ENCODE measurements around the gene ARHGEF28.
A peak's percentile ranks its signal among the peaks of the same experiment; 100 is the strongest.

The ARHGEF28 gene

DNA sequence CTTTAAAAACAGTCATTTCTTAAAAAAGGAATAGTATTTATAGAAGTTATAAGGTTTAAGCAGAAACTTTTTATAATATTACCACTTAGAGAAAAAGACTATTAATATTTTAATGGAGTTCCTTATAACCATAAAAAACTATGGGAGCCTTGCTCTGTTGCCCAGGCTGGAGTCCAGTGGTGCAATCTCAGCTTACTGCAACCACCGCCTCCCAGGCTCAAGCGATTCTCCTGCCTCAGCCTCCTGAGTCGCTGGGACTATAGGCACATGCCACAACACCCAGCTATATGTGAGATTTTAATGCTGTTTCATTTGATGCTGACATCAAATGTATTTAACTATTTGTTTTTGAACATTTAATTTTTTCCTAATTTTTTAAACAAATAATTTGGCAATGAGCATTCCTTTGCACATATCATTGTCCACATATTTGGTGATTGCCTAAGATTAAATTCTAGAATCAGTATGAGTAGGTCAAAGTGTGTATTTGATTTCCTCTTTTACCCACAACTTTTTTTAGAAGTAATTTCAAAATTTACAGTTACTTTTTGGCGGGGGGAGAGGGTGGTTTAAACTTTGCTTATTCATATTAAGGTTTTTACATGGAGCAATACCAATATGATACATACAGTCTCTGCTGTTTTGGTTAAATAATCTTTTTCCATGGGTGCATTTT, 235.5 kb downstream of the ARHGEF28 start:
- H3K9me3 Mint-ChIP-seq: no peaks in the 10 kb centered on the region

DNA sequence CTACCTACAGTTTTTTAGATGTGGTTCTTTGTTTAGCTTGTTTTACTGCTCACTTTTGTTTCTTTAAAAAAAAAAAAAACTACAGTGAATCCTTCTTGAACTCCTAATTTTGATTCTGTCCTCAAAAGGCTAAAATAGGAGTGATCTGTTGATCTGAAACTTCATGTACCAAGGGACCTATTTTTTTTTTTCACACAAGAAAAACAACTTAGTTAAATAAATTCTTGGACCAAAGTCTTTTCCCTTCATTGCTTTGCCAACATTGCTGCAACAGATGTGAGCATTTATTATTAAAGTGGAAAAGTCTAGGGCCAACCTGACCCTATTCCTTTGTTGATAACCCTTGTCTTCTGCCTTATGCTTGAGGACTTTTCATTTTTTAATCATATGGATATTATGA, 236.8 kb downstream of the ARHGEF28 start:
- no peak for DNase-seq (ENCODE audit: low spot score)
- no peak overlapping the region for H3K4me3 Mint-ChIP-seq
- H3K27ac Mint-ChIP-seq: no peak overlapping the region
- H3K4me1 Mint-ChIP-seq (ENCODE audit: low read depth): no peaks in the 10 kb centered on the region
- peaks cover 24% of the 10 kb centered on the region for H3K27me3 Mint-ChIP-seq (ENCODE audit: low read depth)
- H3K36me3 Mint-ChIP-seq (ENCODE audit: low read depth): no peaks in the 10 kb centered on the region
- H3K9me3 Mint-ChIP-seq: no peaks in the 10 kb centered on the region

More for the DNA sequence above, 235.5 kb downstream of the ARHGEF28 start:
- Mint-ChIP-seq H3K4me1 (ENCODE audit: low read depth) (no peaks in the 10 kb centered on the region), H3K36me3 (ENCODE audit: low read depth) (no peaks in the 10 kb centered on the region), H3K27me3 (ENCODE audit: low read depth) (peaks cover 22% of the 10 kb centered on the region), H3K27ac (no peak overlapping the region), H3K4me3 (no peak overlapping the region)
- DNase-seq (ENCODE audit: low spot score): no peak

DNA sequence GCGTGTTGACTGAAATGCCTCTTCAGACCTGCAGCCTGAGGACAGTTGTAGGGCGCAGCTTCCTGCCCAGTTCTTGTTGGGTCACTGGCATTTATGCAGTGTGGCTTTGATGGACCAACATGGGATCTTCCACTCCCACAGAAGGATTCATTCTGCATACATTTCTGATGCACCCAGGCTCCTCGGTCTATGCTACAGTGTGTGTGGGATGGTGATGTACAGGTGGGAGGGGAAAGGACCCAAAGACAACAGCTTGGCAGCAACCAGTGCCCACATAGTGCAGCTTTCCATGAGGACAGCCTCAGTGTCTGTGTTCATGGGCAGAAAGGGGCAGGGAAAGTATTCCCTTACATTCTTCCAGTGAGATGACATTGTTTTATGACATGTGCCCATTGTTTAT, 237.9 kb downstream of the ARHGEF28 start:
- no peaks in the 10 kb centered on the region for H3K9me3 Mint-ChIP-seq
- no peak overlapping the region for H3K4me3 Mint-ChIP-seq
- DNase-seq (ENCODE audit: low spot score): no peak
- no peaks in the 10 kb centered on the region for H3K36me3 Mint-ChIP-seq (ENCODE audit: low read depth)
- no peak overlapping the region for H3K27ac Mint-ChIP-seq
- H3K27me3 Mint-ChIP-seq (ENCODE audit: low read depth): peaks cover 23% of the 10 kb centered on the region
- no peaks in the 10 kb centered on the region for H3K4me1 Mint-ChIP-seq (ENCODE audit: low read depth)

DNA sequence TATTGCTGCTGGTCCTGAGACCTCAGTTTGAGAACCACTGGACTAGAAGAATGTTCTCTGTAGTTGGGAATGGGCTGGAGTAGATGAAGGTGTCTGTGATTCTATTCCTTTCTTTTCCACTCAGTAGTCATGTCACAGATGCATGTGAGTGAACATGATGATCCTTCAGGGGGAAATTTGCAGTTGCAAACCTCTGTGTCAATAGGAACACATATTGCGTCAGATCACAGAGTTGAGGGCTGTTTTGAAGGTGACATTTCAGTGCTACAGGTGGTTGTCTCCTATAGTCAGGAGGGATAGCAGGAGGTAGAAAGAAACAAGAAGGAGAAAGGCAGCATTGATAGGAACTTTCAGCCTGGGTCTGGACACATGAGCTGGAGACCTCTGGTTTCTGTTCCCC, 239.3 kb downstream of the ARHGEF28 start:
- H3K27ac Mint-ChIP-seq: no peak overlapping the region
- H3K4me1 Mint-ChIP-seq (ENCODE audit: low read depth): no peaks in the 10 kb centered on the region
- no peaks in the 10 kb centered on the region for H3K36me3 Mint-ChIP-seq (ENCODE audit: low read depth)
- H3K9me3 Mint-ChIP-seq: no peaks in the 10 kb centered on the region
- H3K27me3 Mint-ChIP-seq (ENCODE audit: low read depth): peaks cover 12% of the 10 kb centered on the region
- no peak overlapping the region for H3K4me3 Mint-ChIP-seq
- no peak for DNase-seq (ENCODE audit: low spot score)

DNA sequence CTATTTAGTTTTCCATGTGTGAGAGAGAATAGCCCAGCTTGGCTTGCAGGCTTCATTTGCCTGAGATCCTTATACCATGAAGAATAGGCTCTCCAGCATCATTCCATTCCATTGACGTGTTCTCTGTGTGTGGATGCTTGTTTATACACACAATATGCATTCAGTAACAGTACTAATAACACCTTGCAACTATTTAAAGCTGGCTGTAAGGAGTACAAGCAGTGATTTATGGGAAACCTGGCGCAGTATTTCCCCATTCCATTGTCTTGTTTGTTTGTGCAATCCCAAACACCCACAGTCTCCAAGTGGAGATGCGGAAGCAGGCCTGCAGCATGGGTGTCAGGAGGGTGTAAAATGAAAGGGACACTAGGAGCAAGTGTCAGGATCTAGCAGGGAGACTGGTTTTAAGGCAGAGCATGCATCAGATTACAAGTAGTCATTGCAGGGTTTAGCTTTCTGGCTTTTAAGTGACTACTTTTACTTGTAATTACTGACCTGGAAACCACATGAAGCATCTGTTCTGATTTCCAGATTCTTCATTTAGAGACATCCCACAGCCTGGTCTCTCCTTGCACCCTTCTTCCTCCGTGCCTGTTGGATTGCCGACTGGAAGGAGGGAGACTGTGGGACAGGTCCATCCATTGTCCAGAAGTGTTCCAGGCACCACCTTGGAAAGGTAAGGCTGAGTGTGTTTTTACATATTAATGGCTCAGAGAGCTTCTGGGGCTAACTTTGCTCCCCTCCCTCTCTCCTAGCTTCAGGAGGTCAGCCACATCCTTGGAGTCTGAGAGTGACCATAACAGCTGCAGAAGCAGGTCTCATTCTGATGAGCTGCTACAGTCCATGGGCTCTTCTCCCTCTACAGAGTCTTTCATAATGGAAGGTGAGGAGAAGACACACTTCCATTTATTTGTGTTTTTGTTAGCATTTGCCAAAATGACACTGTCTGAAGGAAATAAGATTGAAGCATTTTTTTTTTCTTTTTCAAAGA, 241.6 kb downstream of the ARHGEF28 start:
- H3K27ac Mint-ChIP-seq: no peak overlapping the region
- H3K27me3 Mint-ChIP-seq (ENCODE audit: low read depth): peaks cover 9% of the 10 kb centered on the region
- H3K36me3 Mint-ChIP-seq (ENCODE audit: low read depth): no peaks in the 10 kb centered on the region
- H3K4me1 Mint-ChIP-seq (ENCODE audit: low read depth): no peaks in the 10 kb centered on the region
- H3K4me3 Mint-ChIP-seq: no peak overlapping the region
- DNase-seq (ENCODE audit: low spot score): no peak
- no peaks in the 10 kb centered on the region for H3K9me3 Mint-ChIP-seq

DNA sequence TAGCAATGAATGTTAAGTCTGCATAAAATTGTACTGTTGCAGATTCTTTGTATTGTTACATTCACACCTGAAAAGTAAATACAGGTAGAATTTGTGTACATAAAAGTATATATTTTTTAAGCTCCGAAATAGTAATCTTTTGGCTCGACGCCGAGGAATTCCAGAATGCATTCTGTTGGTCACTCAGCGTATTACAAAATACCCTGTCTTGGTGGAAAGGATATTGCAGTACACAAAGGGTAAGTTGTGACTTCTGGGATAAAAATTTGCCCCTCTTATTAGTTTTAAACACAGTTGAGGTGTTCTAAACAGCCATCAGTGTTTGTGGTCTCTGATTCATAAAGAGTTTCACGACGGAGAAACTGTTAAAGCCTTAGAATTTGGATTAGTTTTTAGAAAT, 257.6 kb downstream of the ARHGEF28 start:
- Mint-ChIP-seq H3K27ac (no peak overlapping the region), H3K4me3 (no peak overlapping the region), H3K36me3 (ENCODE audit: low read depth) (no peaks in the 10 kb centered on the region), H3K9me3 (no peaks in the 10 kb centered on the region), H3K27me3 (ENCODE audit: low read depth) (peaks cover 21% of the 10 kb centered on the region), H3K4me1 (ENCODE audit: low read depth) (no peaks in the 10 kb centered on the region)
- no peak for DNase-seq (ENCODE audit: low spot score)

DNA sequence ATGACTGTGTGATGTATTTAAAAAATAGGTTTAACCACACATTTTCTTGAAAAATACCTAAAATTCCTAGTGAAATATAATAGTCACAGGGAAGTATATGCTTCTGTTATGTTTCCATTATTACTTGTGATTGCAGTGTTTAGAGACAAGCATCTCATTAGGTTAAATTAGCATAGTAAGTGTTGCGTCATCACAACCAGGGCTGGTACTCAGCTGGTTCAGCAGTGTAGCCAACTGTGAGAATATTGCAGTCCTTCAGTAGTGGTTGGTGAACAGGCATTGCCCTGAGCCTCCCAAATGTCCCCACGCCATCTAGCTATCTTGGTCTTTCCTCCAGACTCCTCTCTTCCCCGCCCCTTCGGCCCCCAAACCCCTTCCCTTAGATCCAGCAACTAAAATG, 261.7 kb downstream of the ARHGEF28 start:
- H3K36me3 Mint-ChIP-seq (ENCODE audit: low read depth): no peaks in the 10 kb centered on the region

DNA sequence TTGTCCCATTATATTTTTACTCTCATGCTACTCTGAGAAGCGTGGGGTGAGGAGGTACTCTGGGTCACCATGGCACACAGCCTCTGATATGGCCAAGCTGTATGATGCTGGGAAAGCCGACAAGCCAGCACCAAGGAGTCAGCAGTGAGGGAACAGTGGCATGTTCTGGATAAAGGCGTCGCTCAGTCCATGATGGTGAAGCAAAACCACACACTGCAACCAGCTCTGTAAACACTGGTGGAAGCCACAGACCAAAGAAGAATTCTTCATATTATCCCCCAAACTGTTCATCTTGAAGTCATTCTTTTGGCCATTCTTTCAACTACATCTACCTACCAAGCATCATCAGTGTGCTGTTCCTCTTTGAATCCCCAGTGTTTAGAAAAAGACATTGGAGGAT, 264.6 kb downstream of the ARHGEF28 start:
- Mint-ChIP-seq H3K27ac (no peak overlapping the region), H3K4me1 (ENCODE audit: low read depth) (peaks cover 4% of the 10 kb centered on the region), H3K27me3 (ENCODE audit: low read depth) (peaks cover 41% of the 10 kb centered on the region), H3K4me3 (no peak overlapping the region), H3K9me3 (no peaks in the 10 kb centered on the region), H3K36me3 (ENCODE audit: low read depth) (no peaks in the 10 kb centered on the region)
- no peak for DNase-seq (ENCODE audit: low spot score)

More for the DNA sequence above, 261.7 kb downstream of the ARHGEF28 start:
- Mint-ChIP-seq H3K27ac (no peak overlapping the region), H3K9me3 (no peaks in the 10 kb centered on the region), H3K4me3 (no peak overlapping the region), H3K27me3 (ENCODE audit: low read depth) (peaks cover 34% of the 10 kb centered on the region), H3K4me1 (ENCODE audit: low read depth) (no peaks in the 10 kb centered on the region)
- DNase-seq (ENCODE audit: low spot score): no peak

DNA sequence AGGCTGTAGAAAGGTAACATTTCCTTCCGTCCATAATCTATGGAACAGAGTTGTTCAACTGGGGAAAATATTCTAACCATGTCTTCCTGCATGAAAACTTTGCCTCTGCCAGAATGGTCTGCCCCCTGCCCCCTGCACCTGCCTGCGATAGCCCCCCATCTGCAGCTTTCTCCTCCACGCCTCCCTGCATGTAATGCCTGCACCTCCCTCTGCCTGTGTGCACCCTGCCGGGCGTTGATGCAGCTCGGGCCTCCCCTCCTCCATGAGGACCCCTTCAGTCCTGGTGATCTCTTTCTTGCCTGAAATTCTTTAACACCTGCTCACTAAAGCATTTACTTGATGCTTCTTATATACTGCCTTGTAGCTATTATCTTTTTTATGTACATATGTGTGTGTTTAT, 266.2 kb downstream of the ARHGEF28 start:
- Mint-ChIP-seq H3K9me3 (no peaks in the 10 kb centered on the region), H3K27me3 (ENCODE audit: low read depth) (peaks cover 42% of the 10 kb centered on the region), H3K36me3 (ENCODE audit: low read depth) (no peaks in the 10 kb centered on the region), H3K27ac (no peak overlapping the region), H3K4me1 (ENCODE audit: low read depth) (peaks cover 4% of the 10 kb centered on the region), H3K4me3 (no peak overlapping the region)
- no peak for DNase-seq (ENCODE audit: low spot score)

DNA sequence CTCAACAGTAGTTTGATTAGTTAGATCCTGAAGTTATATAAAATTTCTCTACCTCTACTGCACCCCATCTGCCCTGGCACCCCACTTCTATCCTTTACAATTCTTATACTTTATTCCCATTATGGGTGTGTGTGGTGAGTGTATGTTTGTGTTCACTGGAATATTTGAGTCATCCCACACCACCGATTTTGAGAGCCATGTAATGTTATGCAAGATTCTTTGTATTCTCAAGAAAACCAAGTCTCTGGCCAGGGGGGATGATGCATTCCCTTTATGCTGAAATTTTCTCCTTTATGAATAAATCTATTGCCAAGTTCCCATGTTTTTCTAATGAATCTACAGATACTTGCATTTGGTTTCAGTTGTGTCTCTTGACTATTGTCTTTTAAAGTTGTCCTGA, 266.8 kb downstream of the ARHGEF28 start:
- H3K9me3 Mint-ChIP-seq: no peaks in the 10 kb centered on the region
- H3K4me3 Mint-ChIP-seq: no peak overlapping the region
- no peaks in the 10 kb centered on the region for H3K36me3 Mint-ChIP-seq (ENCODE audit: low read depth)
- peaks cover 4% of the 10 kb centered on the region for H3K4me1 Mint-ChIP-seq (ENCODE audit: low read depth)
- H3K27me3 Mint-ChIP-seq (ENCODE audit: low read depth): peaks cover 39% of the 10 kb centered on the region
- no peak overlapping the region for H3K27ac Mint-ChIP-seq
- no peak for DNase-seq (ENCODE audit: low spot score)

DNA sequence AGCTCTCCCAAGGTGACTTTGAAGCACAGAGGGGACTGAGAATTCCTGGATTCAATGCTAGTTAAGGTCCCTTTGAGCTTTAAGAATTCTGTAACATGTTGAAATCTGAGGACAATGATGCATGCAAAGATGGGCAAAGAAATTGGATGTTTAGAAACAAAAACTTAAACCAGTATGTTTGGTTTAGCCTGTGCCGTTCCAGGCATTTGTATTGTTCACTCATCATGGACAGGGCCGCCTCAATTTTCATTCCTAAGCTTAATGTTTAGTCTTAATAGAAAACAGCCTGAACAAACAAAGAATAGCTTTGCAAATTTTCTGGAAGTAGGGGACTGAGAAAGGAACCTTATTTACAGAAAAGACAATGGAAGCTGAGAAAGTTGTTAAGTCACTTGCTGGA, 267.8 kb downstream of the ARHGEF28 start:
- no peak overlapping the region for H3K27ac Mint-ChIP-seq
- no peaks in the 10 kb centered on the region for H3K36me3 Mint-ChIP-seq (ENCODE audit: low read depth)
- no peaks in the 10 kb centered on the region for H3K9me3 Mint-ChIP-seq
- H3K4me1 Mint-ChIP-seq (ENCODE audit: low read depth): peaks cover 6% of the 10 kb centered on the region
- DNase-seq (ENCODE audit: low spot score): no peak
- H3K27me3 Mint-ChIP-seq (ENCODE audit: low read depth): peaks cover 32% of the 10 kb centered on the region
- H3K4me3 Mint-ChIP-seq: no peak overlapping the region

DNA sequence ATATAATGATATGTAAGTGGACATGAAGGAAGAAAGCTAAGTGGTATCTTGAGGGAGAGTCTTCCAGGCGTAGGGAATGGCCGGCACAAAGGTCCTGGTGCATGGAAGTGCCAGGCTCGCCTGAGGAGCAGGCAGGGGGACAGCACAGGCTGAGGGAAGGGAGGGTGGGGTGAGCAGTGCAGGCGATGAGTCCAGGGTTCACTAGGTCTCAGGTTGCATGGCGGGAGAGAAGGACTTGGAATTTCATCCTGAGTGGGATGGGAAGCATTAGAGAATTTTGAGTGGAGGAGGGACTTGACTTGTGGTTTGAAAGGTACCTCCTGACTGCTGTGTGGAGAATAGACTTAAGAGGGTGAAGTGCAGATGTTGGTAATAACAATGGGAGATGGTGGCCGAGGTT, 268.9 kb downstream of the ARHGEF28 start:
- Mint-ChIP-seq H3K4me1 (ENCODE audit: low read depth) (peaks cover 13% of the 10 kb centered on the region), H3K27me3 (ENCODE audit: low read depth) (peaks cover 26% of the 10 kb centered on the region), H3K9me3 (no peaks in the 10 kb centered on the region), H3K36me3 (ENCODE audit: low read depth) (no peaks in the 10 kb centered on the region), H3K27ac (no peak overlapping the region), H3K4me3 (no peak overlapping the region)
- DNase-seq (ENCODE audit: low spot score): no peak

DNA sequence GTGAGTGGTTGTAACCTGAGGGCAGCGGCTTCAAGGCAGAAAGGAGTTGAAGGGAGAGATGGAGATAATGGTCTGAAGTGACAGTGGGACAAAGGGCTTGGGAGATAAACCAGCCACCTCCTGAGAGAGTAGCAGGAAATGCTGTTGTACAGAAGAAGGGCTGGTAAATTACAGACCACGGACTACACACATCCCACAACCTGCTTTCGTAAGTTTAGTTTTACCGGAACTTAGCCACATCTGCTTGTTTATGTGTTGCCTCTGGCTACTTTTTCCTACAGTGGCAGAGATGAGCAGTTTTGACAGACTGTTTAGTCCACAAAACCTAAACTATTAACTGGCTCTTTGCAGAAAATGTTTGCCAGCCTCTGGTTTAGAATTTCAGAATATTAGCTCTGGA, 269.5 kb downstream of the ARHGEF28 start:
- H3K4me1 Mint-ChIP-seq (ENCODE audit: low read depth): peaks cover 13% of the 10 kb centered on the region
- H3K9me3 Mint-ChIP-seq: no peaks in the 10 kb centered on the region
- peak; percentile 9 for DNase-seq (ENCODE audit: low spot score)
- H3K27ac Mint-ChIP-seq: no peak overlapping the region
- H3K27me3 Mint-ChIP-seq (ENCODE audit: low read depth): peaks cover 22% of the 10 kb centered on the region
- H3K36me3 Mint-ChIP-seq (ENCODE audit: low read depth): no peaks in the 10 kb centered on the region
- H3K4me3 Mint-ChIP-seq: no peak overlapping the region

DNA sequence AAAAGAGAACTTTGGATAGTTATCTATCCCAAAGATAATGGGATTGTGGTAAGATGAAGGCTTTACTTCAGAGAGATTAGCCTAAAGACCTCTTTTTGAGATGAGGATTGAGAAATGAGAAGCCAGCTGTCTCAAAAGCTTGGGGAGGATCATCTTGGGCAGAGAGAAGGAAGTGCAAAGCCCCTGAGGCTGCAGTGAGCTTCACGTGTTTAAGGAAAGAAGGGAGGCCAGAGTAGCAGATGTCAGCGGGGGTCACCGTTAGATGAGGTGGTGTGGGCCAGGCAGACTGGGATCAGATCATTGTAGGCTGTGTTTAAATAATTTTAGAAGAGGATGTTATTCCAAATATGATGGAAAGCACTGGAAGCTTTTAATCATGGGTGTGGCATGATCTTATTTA, 270.1 kb downstream of the ARHGEF28 start:
- no peaks in the 10 kb centered on the region for H3K9me3 Mint-ChIP-seq
- H3K36me3 Mint-ChIP-seq (ENCODE audit: low read depth): no peaks in the 10 kb centered on the region
- peaks cover 29% of the 10 kb centered on the region for H3K27me3 Mint-ChIP-seq (ENCODE audit: low read depth)
- H3K4me1 Mint-ChIP-seq (ENCODE audit: low read depth): peaks cover 13% of the 10 kb centered on the region
- DNase-seq (ENCODE audit: low spot score): no peak
- H3K27ac Mint-ChIP-seq: no peak overlapping the region
- no peak overlapping the region for H3K4me3 Mint-ChIP-seq

Data from T-helper 2 cell treated with Interferon-gamma antibody and Interleukin-4, amounts not matched to agents 5 μg/mL and 100 μg/mL, for 36 hours (primary cell).